ENCODE results near the gene AIP. TPM values are rescaled to one million over a fixed set of nuclear protein-coding genes. Genes with fewer than 3 reads are reported as not detected.

Gene AIP
- total RNA-seq, 4 donors from 2014 or later, result 38.7 to 52.5 (median 47.7) TPM

DNA sequence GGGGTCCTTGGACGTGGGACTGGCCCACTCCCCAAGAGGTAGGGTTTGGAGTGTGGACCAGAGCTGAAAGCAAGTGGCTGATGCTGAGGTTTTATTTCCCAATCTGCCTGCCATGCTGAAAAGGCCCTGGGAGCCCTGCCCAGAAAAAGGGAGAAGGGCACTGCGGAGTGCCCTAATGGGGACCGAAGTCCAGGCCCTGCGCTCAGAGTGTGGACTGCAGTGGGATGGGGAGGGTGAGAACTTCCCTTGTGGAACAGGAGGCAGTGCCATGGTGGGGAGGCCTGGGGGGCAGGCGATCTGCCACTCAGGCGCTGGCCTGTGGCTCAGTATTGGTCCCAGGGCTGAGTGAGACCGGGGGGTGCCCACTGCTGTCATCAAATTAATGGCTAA is 34.6 kb upstream of the AIP start:
- no peak for TF ChIP-seq POLR2A (IDR thresholded peaks at IDR 0.05)
- TF ChIP-seq, protein P1, sequence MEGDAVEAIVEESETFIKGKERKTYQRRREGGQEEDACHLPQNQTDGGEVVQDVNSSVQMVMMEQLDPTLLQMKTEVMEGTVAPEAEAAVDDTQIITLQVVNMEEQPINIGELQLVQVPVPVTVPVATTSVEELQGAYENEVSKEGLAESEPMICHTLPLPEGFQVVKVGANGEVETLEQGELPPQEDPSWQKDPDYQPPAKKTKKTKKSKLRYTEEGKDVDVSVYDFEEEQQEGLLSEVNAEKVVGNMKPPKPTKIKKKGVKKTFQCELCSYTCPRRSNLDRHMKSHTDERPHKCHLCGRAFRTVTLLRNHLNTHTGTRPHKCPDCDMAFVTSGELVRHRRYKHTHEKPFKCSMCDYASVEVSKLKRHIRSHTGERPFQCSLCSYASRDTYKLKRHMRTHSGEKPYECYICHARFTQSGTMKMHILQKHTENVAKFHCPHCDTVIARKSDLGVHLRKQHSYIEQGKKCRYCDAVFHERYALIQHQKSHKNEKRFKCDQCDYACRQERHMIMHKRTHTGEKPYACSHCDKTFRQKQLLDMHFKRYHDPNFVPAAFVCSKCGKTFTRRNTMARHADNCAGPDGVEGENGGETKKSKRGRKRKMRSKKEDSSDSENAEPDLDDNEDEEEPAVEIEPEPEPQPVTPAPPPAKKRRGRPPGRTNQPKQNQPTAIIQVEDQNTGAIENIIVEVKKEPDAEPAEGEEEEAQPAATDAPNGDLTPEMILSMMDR (IDR thresholded peaks at IDR 0.05), result no peak
- intact Hi-C loops (cut with DNase I; ENCODE audit: low total_unique reads), result no loop called here
- WGBS, 2 donors, result 90 to 92% methylated on average over 7 of the region's 7 CpGs
- DNase-seq (ENCODE audit: low spot score in 2 of 2), result no peak
- no peak overlapping the region for H3K4me3 ChIP-seq (ENCODE audit: low read depth, poor library complexity, severe bottlenecking)

DNA sequence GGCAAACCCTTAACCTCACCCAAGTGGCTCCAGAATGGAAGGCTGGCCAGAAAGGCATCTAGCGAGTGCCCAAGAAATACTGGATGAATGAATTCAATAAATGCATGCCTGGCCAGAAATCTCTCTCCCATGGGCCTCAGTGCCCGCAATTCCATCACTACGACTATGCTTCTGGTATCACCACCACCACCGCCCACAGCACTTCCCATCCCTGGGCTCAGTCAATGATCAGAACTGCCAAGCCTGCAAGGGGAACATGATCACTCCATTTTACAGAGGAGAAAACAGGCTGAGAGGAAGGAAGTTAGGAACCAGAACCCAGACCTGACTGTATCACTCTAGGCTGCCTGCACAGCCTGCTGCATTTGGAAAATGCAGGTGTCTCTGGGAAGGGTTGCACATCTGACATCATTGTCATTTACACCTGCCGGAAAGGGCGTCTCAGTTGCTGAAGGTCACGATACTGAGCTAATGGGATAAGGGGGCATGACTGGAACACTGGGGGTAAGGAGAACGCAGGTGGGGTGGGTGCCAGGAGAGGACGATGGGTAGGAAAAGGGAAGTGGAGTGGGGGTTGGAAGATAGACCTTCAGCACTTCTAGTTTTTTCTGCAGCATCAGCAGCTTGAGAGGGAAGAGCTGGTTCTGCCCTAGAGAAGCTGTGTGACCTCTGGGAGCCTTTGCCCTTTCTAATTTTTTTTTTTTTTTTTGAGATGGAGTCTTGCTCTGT is 33.5 kb upstream of the AIP start:
- intact Hi-C loops (cut with DNase I; ENCODE audit: low total_unique reads), result no loop called here
- 73 to 76% methylated on average over 9 of the region's 9 CpGs for WGBS, 2 donors
- no peak for TF ChIP-seq POLR2A (IDR thresholded peaks at IDR 0.05)
- TF ChIP-seq, protein P1 (IDR thresholded peaks at IDR 0.05), result no peak
- DNase-seq (ENCODE audit: low spot score in 2 of 2), result no peak
- no peak overlapping the region for H3K4me3 ChIP-seq (ENCODE audit: low read depth, poor library complexity, severe bottlenecking)

DNA sequence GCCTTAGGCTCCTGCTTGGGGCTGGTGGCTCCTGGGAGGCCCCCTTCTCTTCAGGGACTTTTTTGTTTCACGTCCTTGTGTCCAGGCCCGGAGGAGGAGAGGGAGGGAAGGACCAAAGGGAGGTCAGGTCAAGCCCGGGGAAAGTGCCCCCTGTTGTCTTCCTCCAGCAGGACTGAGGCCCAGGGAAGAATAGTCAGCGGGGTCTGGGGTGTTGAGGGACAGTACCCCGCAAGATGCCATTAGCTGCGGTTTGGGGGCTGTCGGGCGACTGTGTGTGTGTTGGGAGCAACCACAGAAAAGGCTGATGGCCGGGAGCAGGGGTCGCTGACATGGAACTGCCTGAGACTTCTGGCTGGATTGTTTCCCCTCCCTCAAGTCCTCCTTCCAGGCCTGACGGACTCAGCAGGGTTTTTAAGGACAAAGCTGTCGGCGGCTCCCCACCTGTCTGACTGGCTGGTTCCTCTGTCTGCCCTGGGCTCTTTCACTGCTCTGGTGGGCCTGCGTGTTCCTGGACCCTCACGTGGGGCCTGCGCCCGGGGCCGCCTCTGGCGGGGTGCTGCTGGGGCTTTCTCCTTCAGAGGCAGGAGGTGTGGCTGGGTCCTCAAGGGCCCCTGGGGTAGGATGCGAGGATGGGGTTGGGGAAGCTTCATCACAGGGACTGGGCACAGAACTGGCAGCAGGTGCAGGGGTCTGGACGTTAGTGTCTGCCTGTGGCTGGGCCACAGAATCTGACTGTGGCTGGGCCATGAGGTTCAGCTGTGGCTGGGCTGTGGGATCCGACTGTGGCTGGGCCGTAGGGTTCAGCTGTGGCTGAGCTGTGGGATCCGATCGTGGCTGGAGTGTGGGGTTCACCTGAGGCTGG is 31.8 kb upstream of the AIP start:
- no peak for DNase-seq (ENCODE audit: low spot score in 2 of 2)
- no peak for TF ChIP-seq POLR2A (IDR thresholded peaks at IDR 0.05)
- TF ChIP-seq, protein P1 (IDR thresholded peaks at IDR 0.05), result no peak
- WGBS, 2 donors, result 87 to 89% methylated on average over 21 to 25 of the region's 25 CpGs
- intact Hi-C loops (cut with DNase I; ENCODE audit: low total_unique reads), result no loop called here
- no peak overlapping the region for H3K4me3 ChIP-seq (ENCODE audit: low read depth, poor library complexity, severe bottlenecking)

DNA sequence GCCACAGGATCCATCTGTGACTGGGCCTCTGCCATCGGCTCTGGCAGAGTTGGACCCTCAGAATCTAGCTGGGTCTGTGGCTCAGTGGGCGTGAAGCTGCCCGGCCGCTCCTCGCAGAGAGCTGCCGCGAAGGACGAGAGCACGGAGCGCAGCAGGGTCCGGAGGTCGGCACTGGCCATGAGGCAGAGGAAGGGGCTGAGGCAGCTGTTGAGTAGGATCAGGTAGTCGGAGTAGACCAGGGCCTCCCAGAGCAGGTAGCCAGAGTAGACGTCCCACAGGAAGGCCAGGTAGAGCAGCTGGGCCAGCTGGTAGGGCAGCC is 31.2 kb upstream of the AIP start:
- no peak overlapping the region for H3K4me3 ChIP-seq (ENCODE audit: low read depth, poor library complexity, severe bottlenecking)
- 90 to 92% methylated on average over 14 of the region's 14 CpGs for WGBS, 2 donors
- TF ChIP-seq, protein P1 (IDR thresholded peaks at IDR 0.05), result no peak
- TF ChIP-seq POLR2A (IDR thresholded peaks at IDR 0.05), result no peak
- intact Hi-C loops (cut with DNase I; ENCODE audit: low total_unique reads), result no loop called here
- DNase-seq (ENCODE audit: low spot score in 2 of 2), result no peak

DNA sequence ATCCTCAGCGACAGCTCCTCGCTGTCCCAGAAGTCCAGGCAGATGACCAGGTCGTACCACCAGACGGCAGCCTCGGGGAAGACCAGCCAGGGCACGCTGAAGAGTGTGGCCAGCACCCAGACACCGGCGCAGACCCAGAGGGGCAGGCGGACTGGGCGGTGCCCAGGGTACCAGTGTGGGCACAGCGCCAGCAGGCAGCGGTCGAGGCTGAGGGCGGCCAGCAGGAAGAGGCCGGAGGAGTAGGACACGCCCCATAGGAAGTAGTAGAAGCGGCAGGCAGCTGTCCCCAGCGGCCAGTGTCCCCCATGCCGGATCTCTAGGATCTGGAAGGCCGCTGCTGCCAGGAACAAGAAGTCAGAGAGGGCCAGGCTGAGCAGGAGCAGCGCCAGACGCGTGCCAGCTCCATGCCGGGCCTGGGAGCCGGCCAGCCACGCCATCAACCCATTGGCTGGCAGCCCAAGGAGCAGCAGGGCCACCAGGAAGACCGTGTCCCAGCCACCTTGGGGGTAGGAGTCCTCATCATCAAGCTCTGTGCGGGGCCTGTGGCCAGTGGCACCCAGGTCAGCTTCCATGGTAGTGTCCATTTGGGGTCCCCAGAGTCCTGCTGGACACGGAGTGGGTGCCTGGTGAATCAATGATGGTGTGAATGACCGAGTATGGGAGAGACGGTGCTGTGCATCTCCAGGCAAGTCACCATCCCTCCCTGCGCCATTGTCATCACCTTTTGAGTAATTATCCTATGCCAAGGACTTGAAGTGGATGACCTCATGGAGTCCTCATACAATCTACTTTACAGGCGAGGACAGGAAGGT is 30.5 kb upstream of the AIP start, which contains the start of gene GPR152:
Gene GPR152 (minus strand): TSS at position 589 of the 812 bp plus-strand sequence. CDS start 5 bp downstream, at position 584.
- 69 to 76% methylated on average over 28 to 32 of the region's 33 CpGs for WGBS, 2 donors
- DNase-seq (ENCODE audit: low spot score in 2 of 2), result no peak
- TF ChIP-seq POLR2A (IDR thresholded peaks at IDR 0.05), result no peak
- TF ChIP-seq, protein P1 (IDR thresholded peaks at IDR 0.05), result no peak
- no peak within 1 kb of the TSS for H3K4me3 ChIP-seq (ENCODE audit: low read depth, poor library complexity, severe bottlenecking)
- intact Hi-C loops (cut with DNase I; ENCODE audit: low total_unique reads), result no loop called here
